Ascending aorta (tissue), 2 donors: ENCODE measurements around the gene ABCC10. TPM values are rescaled to one million over a fixed set of nuclear protein-coding genes. Genes with fewer than 3 reads are reported as not detected.
"Not testable (repeated sequence)": the region's sequence is repeated elsewhere in the genome, so short reads cannot be mapped to it uniquely, and the experiment has no call there.

Source experiments
- DNase-seq, 2 donors: peaks; one replicate each; pipeline ENCODE4 v3.0.0-alpha.2; 2019; ENCODE audit warnings: low spot score in 2 of 2
- H3K27ac ChIP-seq, 2 donors: fragments of 200-600 bp; sonication (generic); one replicate each; pipeline ENCODE4 v1.5.1; 2016 to 2017; ENCODE audit warnings: mild to moderate bottlenecking in 1 of 2
- H3K27me3 ChIP-seq: fragments of 200-600 bp; sonication (generic); one replicate; pipeline ENCODE4 v1.5.1; 2017
- H3K36me3 ChIP-seq, 2 donors: fragments of 200-600 bp; sonication (generic); one replicate each; pipeline ENCODE4 v1.5.1; 2016
- H3K4me1 ChIP-seq, 2 donors: fragments of 200-600 bp; sonication (generic); one replicate each; pipeline ENCODE4 v1.5.1; 2016 to 2017; ENCODE audit warnings: mild to moderate bottlenecking in 1 of 2
- H3K4me3 ChIP-seq, 2 donors: fragments of 200-600 bp; sonication (generic); one replicate each; pipeline ENCODE4 v1.5.1; 2016 to 2017; ENCODE audit warnings: mild to moderate bottlenecking in 1 of 2
- H3K9me3 ChIP-seq, 2 donors: fragments of 200-600 bp; sonication (generic); one replicate each; pipeline ENCODE4 v1.5.1; 2016
- intact Hi-C: fragments of 100-400 bp; cut with DNase I; formaldehyde crosslinking; loops from one replicate; pipeline ENCODE4 v1.15.1; 2023
- total RNA-seq: library from RNA; depleted of rRNA; stranded (reverse); fragments of >200 nt; gene quantifications from one replicate; pipeline ENCODE4 v1.1.0, GENCODE V29; 2016
- TF ChIP-seq, protein P1 (sequence below), 3 experiments: fragments of 200-600 bp in 2 of 3; fragments of 450-650 bp in 1 of 3; sonication (generic) in 2 of 3; IDR thresholded peaks; one replicate each; pipeline ENCODE4 v1.5.1; 2016 to 2019; ENCODE audit warnings: antibody characterized with exemption in 3 of 3, mild to moderate bottlenecking in 1 of 3, moderate library complexity in 1 of 3

The ABCC10 gene, protein sequence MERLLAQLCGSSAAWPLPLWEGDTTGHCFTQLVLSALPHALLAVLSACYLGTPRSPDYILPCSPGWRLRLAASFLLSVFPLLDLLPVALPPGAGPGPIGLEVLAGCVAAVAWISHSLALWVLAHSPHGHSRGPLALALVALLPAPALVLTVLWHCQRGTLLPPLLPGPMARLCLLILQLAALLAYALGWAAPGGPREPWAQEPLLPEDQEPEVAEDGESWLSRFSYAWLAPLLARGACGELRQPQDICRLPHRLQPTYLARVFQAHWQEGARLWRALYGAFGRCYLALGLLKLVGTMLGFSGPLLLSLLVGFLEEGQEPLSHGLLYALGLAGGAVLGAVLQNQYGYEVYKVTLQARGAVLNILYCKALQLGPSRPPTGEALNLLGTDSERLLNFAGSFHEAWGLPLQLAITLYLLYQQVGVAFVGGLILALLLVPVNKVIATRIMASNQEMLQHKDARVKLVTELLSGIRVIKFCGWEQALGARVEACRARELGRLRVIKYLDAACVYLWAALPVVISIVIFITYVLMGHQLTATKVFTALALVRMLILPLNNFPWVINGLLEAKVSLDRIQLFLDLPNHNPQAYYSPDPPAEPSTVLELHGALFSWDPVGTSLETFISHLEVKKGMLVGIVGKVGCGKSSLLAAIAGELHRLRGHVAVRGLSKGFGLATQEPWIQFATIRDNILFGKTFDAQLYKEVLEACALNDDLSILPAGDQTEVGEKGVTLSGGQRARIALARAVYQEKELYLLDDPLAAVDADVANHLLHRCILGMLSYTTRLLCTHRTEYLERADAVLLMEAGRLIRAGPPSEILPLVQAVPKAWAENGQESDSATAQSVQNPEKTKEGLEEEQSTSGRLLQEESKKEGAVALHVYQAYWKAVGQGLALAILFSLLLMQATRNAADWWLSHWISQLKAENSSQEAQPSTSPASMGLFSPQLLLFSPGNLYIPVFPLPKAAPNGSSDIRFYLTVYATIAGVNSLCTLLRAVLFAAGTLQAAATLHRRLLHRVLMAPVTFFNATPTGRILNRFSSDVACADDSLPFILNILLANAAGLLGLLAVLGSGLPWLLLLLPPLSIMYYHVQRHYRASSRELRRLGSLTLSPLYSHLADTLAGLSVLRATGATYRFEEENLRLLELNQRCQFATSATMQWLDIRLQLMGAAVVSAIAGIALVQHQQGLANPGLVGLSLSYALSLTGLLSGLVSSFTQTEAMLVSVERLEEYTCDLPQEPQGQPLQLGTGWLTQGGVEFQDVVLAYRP (N-terminal part only)
- total RNA-seq = 4.6 TPM

DNA sequence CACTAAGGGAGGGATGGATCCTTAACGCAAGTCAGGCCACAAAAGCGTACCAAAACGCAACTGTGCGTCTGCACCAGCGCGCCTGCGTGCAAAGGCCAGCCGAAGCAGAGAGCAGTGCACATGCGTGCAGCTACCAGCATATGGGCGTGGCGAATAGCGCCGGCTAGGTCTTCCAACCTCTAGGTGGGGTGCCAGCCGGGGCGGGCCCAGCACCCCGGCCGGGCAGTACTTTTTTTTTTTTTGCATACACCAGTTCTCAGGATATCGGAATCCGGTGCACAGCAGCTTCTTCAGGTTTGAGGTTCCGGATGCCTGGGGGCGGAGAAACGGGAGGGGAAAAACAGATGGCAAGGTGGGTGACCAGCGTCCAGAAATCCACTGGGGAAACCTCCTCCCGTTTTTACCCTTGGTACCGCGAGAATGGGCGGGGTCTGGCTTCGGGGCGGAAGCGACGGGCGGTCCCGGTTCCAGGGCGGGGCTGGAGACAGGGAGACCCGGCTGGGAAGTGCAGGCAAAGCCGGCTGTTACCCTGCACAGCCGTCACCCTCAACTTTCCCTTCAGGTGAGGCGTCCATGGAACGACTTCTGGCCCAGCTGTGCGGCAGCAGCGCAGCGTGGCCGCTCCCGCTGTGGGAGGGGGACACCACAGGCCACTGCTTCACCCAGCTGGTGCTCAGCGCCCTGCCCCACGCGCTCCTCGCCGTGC, at the start of gene ABCC10:
ABCC10 (plus strand) TSS at position 136 of the 706 bp plus-strand sequence; CDS start at position 574, 438 bp downstream.
- peak within 1 kb of the TSS; percentile 79 to 89 for H3K4me3 ChIP-seq
- peak; percentile 72 to 96 for DNase-seq
- peaks cover 3 to 17% of the 10 kb centered on the region in 2 donors for H3K4me1 ChIP-seq
- H3K36me3 ChIP-seq = peaks cover 6 to 8% of the 10 kb centered on the region in 2 donors
- no peaks in the 10 kb centered on the region for H3K9me3 ChIP-seq
- intact Hi-C loops = loop anchor here (1.0 to 2.0 kb wide), 3 partner anchors 50 to 89 kb away; partner anchors contain the start of genes POLR1C, TJAP1, YIPF3 and ZNF318
- no peaks in the 10 kb centered on the region for H3K27me3 ChIP-seq
- H3K27ac ChIP-seq = peak within 1 kb of the TSS; percentile 80 to 87
- TF ChIP-seq, protein P1, sequence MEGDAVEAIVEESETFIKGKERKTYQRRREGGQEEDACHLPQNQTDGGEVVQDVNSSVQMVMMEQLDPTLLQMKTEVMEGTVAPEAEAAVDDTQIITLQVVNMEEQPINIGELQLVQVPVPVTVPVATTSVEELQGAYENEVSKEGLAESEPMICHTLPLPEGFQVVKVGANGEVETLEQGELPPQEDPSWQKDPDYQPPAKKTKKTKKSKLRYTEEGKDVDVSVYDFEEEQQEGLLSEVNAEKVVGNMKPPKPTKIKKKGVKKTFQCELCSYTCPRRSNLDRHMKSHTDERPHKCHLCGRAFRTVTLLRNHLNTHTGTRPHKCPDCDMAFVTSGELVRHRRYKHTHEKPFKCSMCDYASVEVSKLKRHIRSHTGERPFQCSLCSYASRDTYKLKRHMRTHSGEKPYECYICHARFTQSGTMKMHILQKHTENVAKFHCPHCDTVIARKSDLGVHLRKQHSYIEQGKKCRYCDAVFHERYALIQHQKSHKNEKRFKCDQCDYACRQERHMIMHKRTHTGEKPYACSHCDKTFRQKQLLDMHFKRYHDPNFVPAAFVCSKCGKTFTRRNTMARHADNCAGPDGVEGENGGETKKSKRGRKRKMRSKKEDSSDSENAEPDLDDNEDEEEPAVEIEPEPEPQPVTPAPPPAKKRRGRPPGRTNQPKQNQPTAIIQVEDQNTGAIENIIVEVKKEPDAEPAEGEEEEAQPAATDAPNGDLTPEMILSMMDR (IDR thresholded peaks at IDR 0.05) = peak in 2 of 3 experiments; percentile 40 to 44

DNA sequence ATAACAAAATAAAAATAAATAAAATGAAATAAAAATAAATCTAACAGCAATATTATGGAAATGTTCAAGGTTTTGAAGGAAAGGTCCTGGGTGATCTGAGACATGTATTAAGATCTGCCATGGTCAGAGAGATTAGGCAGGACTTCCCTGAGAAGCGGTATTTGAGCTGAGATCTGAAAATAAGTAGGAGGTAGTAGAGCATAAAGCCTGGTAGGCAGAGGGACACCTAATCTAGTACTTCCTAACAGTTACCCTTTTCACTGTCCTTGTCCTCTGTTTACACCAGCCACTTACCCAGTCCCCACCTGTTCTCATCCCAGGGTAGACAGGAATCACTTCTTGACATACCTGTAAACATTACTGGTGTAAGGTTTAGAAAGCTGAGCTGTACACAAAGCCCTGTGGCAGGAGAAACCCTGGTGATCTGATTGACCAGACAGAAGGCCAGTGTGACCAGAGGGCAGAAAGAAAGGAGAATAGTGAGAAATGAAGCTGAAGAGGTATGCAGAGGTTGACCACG, 49.6 kb upstream of the ABCC10 start:
- H3K9me3 ChIP-seq = no peaks in the 10 kb centered on the region
- TF ChIP-seq, protein P1 (IDR thresholded peaks at IDR 0.05) = no peak

GRCh38 chr6:43378631-43379030, 48.7 kb upstream of the ABCC10 start:
- H3K4me3 ChIP-seq = no peak overlapping the region
- H3K9me3 ChIP-seq = no peaks in the 10 kb centered on the region
- no peaks in the 10 kb centered on the region for H3K27me3 ChIP-seq
- no peaks in the 10 kb centered on the region for H3K36me3 ChIP-seq
- H3K4me1 ChIP-seq = no peaks in the 10 kb centered on the region
- intact Hi-C loops = no loop called here
- DNase-seq = no peak
- TF ChIP-seq, protein P1 (IDR thresholded peaks at IDR 0.05) = no peak
- no peak overlapping the region for H3K27ac ChIP-seq

More for the DNA sequence above, 49.6 kb upstream of the ABCC10 start:
- Histone ChIP-seq H3K27me3 (no peaks in the 10 kb centered on the region), H3K36me3 (no peaks in the 10 kb centered on the region), H3K4me3 (no peak overlapping the region), H3K27ac (no peak overlapping the region), H3K4me1 (no peaks in the 10 kb centered on the region)
- DNase-seq = no peak
- intact Hi-C loops = no loop called here

GRCh38 chr6:43380858-43381257, 46.5 kb upstream of the ABCC10 start:
- H3K27ac ChIP-seq, H3K4me1 ChIP-seq, H3K36me3 ChIP-seq, DNase-seq, H3K9me3 ChIP-seq, intact Hi-C loops, H3K27me3 ChIP-seq, H3K4me3 ChIP-seq: not testable (repeated sequence)

GRCh38 chr6:43383021-43383667, 44.2 kb upstream of the ABCC10 start:
- DNase-seq = no peak

More at GRCh38 chr6:43383021-43383667, 44.2 kb upstream of the ABCC10 start:
- intact Hi-C loops = no loop called here
- no peaks in the 10 kb centered on the region for H3K9me3 ChIP-seq
- H3K27ac ChIP-seq = no peak overlapping the region
- TF ChIP-seq, protein P1 (IDR thresholded peaks at IDR 0.05) = no peak
- H3K4me1 ChIP-seq = no peaks in the 10 kb centered on the region
- H3K36me3 ChIP-seq = no peaks in the 10 kb centered on the region
- H3K27me3 ChIP-seq = no peaks in the 10 kb centered on the region
- H3K4me3 ChIP-seq = no peak overlapping the region
